Thoracic aorta (tissue), 2 donors: ENCODE data around the gene SUMF1. TPM values are rescaled to one million over a fixed set of nuclear protein-coding genes. Genes with fewer than 3 reads are reported as not detected.

Experiments used
- ATAC-seq: fragments of 150-250 bp; one replicate; pipeline ENCODE4 v1.8.0; 2017; ENCODE audit warnings: low read depth; ENCODE audit not compliant: insufficient number of reproducible peaks, low FRiP score
- DNase-seq: peaks from one replicate; pipeline ENCODE4 v3.0.0-alpha.2; 2020; ENCODE audit warnings: low spot score
- H3K27ac ChIP-seq, 2 donors: fragments of 200-600 bp; sonication (generic); 1 replicate in 1 of 2; 2 replicates in 1 of 2; pipeline ENCODE4 v1.5.1; 2016; ENCODE audit warnings: mild to moderate bottlenecking in 2 of 2, moderate library complexity in 2 of 2
- H3K27me3 ChIP-seq: fragments of 200-600 bp; sonication (generic); replicated peaks from 2 replicates; pipeline ENCODE4 v1.6.0; 2016; ENCODE audit warnings: mild to moderate bottlenecking; ENCODE audit not compliant: insufficient read depth
- H3K36me3 ChIP-seq: fragments of 200-600 bp; sonication (generic); one replicate; pipeline ENCODE4 v1.5.1; 2016
- H3K4me1 ChIP-seq, 2 donors: fragments of 200-600 bp; sonication (generic); 1 replicate in 1 of 2; 2 replicates in 1 of 2; pipeline versions ENCODE4 v1.5.1 to v1.6.0; 2016; ENCODE audit warnings: low read depth in 2 of 2, mild to moderate bottlenecking in 1 of 2; ENCODE audit not compliant: control insufficient read depth in 1 of 2
- H3K4me3 ChIP-seq: fragments of 200-600 bp; sonication (generic); 2 replicates; pipeline ENCODE4 v1.5.1; 2016; ENCODE audit warnings: mild to moderate bottlenecking
- H3K9me3 ChIP-seq: fragments of 200-600 bp; sonication (generic); 2 replicates; pipeline ENCODE4 v1.5.1; 2016
- CTCF ChIP-seq: fragments of 200-600 bp; sonication (generic); IDR thresholded peaks from one replicate; pipeline ENCODE4 v1.5.1; 2019; ENCODE audit warnings: antibody characterized with exemption
- total RNA-seq, 2 donors: library from RNA; depleted of rRNA; stranded (reverse); fragments of >200 nt; gene quantifications; one replicate each; pipeline versions ENCODE4 v1.1.0 to v1.2.3, GENCODE V29; 2016

Gene SUMF1
- total RNA-seq, 2 donors from 2014 or later: 35.0 to 63.5 TPM

- Histone ChIP-seq H3K4me3 (no peak overlapping the region), H3K27me3 (no peaks in the 10 kb centered on the region), H3K4me1 (peaks cover 13 to 23% of the 10 kb centered on the region in 2 donors), H3K36me3 (peaks cover 8% of the 10 kb centered on the region), H3K9me3 (no peaks in the 10 kb centered on the region), H3K27ac (no peak overlapping the region)
- DNase-seq (no peak), ATAC-seq (no peak)
- no peak for TF ChIP-seq CTCF
These were observed 30.1 kb upstream of the SUMF1 start for GRCh38 chr3:4497005-4497692.

GRCh38 chr3:4496087-4496452 lies 29.0 kb upstream of the SUMF1 start:
- H3K36me3 ChIP-seq: no peaks in the 10 kb centered on the region
- no peaks in the 10 kb centered on the region for H3K27me3 ChIP-seq
- peaks cover 13 to 33% of the 10 kb centered on the region in 2 donors for H3K4me1 ChIP-seq
- no peak for TF ChIP-seq CTCF
- DNase-seq (no peak), ATAC-seq (no peak)
- H3K27ac ChIP-seq: peak overlapping the region; percentile 9 to 90
- H3K4me3 ChIP-seq: peak overlapping the region; percentile 82
- no peaks in the 10 kb centered on the region for H3K9me3 ChIP-seq

DNA sequence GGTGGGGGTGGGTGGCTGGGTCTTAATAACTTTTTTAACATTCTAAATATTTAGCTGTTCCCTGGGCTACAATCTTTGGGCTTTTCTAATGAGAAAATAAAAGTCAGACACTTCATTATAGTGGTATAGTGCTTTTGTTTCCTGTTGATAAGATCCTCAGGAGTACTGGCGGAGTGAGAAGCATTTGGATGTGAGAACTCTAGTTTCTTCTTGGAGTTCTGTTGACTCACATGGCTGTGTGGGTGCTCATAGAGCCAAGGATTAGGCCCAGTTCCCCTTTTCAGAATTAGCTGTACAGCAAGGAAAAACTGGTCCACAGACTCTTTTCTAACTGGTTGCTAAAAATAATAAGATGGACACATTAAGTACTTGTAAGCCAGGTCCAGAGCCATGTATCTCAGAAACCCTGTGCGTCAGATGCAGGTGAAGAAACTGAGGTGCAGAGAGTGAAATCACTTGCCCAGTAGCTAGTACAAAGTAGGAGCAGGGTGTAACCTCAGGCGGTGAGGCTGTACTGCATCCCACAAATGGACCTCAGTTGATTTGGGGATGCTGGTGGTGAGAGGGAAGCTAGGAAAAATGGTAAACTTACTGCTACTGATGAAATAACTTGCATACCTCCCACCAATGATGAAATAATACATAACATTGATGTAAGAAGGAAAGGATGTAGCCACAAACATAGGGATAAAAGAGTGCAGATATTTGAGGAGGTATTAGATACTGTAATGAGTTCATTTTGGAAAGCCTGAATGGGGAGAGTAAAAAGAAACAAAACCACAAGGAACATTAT lies 28.4 kb upstream of the SUMF1 start:
- Histone ChIP-seq H3K4me1 (peaks cover 13 to 38% of the 10 kb centered on the region in 2 donors), H3K9me3 (no peaks in the 10 kb centered on the region), H3K27me3 (no peaks in the 10 kb centered on the region), H3K4me3 (peak overlapping the region; percentile 82), H3K27ac (peak overlapping the region; percentile 56 to 90), H3K36me3 (no peaks in the 10 kb centered on the region)
- TF ChIP-seq CTCF: no peak
- ATAC-seq: no peak
- DNase-seq: no peak

GRCh38 chr3:4494895-4495264 lies 27.8 kb upstream of the SUMF1 start:
- Histone ChIP-seq H3K4me3 (peak overlapping the region; percentile 82), H3K27me3 (no peaks in the 10 kb centered on the region), H3K27ac (peak overlapping the region; percentile 56 to 90), H3K9me3 (no peaks in the 10 kb centered on the region), H3K36me3 (no peaks in the 10 kb centered on the region), H3K4me1 (peaks cover 13 to 38% of the 10 kb centered on the region in 2 donors)
- ATAC-seq (no peak), DNase-seq (no peak)
- no peak for TF ChIP-seq CTCF
